Cortex of kidney (tissue), 1 donor: ENCODE results near the gene ATMIN.

Experiments
- DNase-seq: peaks from one replicate; lab custom pipeline; 2025; lab: John Stamatoyannopoulos, UW

Gene ATMIN

DNA sequence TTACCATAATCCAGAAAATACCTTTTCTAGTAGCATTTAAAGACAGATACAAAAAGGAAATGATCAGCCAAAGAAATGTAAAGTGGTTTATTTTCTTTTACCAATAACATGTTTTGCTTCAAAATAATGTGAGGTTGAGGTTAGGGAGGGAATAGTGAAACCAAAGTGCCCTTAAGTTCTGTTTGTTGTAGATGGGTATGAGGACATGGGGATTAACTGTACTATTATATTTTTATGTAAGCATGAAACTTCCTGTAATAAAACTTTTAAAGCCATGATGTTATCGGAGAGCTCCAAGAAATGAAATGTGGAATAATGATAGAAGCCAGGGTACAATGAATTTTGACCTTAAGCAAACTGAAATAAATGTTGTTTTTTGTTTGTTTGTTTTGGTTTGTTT is 31.5 kb downstream of the ATMIN start:
- no peak for DNase-seq

DNA sequence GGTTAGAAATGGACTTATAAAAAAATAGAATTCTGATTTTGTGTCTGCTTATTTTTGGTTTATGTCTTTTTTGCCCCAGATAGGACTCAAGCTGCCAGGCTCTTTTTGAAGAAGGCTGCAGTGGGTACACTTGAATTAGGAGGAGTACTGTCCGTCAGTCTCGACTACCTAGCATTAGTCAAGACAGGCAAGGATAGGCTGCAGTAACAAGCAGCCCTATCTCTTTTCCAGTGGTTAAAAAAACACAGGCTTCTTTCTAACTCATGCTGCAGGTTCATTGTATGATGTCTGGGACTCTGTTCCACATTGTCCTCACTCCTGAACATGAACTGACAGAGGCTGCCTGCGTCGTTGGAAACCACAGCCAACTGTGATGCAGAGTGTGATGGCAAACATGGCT is 33.4 kb downstream of the ATMIN start:
- no peak for DNase-seq

DNA sequence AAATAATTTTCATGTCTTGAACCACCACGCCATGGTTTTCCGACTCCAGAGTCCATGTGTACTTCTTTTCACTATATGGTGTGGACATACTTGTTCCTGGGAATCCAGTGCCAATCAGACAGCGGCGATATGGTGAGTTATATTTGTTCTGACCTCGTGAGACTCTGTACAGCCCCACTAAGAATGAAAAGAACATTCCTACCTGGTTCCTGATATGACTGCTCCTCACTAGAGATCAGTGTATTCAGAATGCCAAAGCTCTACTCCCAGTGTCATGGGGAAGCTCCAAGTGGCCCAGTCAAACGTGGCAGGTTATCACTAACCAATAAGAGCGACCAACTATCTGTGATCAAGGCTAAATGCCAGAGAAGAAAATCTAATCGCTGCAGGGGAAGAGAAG is 35.3 kb downstream of the ATMIN start:
- DNase-seq = no peak

DNA sequence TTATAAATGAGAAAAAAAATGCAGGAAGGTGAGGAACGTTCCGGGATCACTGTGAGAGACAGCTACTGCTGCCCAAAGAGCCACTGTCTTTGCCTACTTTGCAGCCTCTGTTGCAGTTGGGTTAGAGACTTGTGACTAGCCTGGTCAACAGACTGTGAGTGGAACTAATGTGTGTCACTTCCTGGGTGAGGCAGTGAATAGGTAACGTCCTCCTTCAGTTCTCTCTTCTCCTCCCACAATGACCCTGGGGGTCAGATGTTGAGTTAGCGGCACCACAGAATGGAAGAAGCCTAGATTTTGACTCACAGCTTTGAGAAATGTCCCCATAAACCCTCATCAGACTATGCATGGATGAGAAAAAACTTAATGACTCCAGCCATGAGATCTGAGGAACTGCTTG is 36.2 kb downstream of the ATMIN start:
- DNase-seq = no peak

DNA sequence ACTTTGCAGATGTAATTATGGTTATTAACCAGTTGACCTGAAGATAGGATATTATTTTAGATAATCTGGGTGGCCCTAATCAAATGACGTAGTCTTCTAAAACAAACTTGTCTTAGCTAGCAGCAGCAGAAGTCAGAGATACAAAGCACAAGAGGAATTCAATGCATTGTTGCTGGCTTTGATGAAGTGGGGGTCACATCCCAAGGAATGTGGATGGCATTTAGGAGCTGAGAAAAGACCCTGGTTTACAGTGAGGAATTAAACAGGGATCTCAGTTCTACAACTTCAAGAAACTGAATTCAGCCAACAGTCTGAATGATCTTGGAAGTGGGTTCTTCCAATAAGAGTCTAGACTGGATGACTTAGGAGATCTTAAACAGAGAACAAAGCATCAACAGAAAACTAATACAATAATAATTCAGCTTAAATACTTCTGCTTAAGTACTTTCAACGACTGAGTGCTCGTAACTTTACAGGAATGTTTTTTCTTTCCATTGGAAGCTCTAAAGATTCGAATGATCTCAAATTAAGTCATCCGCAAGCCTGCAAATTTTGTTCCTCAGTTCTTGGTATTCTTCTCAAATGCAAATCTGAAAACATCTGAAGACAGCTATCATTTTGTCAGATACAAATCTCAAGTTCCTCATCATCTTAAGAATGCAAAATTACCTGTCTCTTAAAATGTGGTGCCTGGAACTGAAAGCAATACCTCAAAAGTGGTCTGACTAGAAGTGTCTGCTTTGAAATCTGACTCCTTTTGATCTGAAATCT is 38.1 kb downstream of the ATMIN start:
- DNase-seq = no peak

DNA sequence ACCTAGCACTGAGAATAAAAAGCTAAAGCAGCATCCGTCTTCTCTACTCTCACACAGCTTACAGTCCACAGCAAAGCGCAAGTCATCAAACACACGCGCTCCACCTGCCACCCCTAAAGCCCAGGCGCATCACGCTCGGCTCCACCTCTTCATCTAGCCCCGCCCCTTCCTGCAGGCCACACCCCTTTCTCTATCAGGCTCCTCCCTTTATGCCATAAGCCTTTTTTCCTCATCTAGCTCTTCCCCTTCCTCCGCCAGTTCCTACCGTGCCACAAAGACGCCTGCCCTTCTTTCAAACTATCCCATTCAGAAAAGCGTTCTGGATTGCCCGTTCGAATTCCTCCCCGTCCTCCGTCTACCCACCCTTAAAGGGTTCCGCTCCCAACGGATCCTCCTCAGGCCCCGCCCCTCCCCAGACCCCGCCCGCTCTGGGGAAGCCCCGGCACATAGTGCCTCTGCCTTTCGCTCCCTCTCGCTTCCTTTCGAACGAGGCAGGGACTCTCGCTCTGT is 41.0 kb downstream of the ATMIN start:
- no peak for DNase-seq

DNA sequence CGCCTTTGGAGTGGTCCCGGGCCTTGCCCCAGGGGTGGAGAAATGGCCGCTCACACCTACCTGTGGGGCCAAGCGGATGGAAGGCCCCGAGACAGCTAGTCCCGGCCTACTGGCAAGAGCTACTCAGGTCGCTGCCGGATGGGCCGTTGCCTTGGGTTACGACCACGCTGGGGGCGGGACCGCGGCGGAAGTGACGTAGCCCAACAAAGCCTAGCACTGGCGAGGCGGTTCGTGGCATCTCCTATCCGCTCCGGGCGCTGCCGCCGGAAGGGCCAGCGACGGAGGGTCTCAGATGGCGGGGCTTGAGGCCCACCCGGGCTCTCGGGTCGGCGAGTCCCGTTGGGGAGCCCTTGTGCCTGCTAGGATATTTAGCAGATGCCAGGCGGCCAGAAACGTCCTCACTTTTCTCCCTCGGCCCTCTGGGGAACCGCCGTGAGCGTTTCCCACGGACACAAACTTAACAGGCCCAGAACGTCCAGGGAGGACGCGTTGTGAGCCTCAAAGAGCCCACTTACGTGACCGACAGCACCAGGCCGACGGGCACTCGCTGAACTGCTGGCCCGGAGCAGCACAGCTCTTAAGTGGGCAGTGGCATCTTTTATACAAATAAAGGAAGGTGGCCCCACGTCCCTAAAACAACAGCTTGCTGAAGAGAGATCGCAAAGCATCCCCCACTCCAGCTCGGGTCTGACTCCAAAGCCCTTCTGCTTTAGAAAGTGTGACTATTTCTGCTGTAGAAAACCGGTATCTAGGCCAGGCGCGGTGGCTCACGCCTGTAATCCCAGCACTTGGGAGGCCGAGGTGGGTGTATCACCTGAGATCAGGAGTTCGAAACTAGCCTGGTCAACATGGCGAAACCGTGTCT is 41.7 kb downstream of the ATMIN start, which contains the start of gene C16orf46:
Gene C16orf46, minus strand, starts transcription at position 163 of the 865 bp plus-strand sequence. CDS start 13,283 bp downstream, outside the sequence.
- DNase-seq = peak; percentile 52

DNA sequence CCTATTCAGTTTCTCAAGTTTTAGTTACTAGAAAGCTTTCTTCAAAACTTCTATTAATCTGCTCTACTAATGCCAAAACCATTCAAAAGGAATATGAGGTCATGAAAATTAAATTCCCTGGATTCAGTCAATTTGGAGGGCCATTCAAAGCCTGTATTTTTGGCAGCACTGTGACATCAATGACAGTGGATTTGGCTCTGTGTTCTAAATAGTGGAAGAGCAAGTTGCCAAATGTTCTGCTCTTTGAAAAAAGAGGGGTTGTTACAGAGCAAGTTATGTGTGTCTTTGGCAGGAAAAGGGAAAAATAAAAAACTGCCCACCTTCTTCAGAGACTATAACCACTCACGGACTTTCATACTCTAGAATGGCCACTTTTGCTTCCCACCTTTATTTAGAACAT is 44.6 kb downstream of the ATMIN start:
- DNase-seq = no peak

DNA sequence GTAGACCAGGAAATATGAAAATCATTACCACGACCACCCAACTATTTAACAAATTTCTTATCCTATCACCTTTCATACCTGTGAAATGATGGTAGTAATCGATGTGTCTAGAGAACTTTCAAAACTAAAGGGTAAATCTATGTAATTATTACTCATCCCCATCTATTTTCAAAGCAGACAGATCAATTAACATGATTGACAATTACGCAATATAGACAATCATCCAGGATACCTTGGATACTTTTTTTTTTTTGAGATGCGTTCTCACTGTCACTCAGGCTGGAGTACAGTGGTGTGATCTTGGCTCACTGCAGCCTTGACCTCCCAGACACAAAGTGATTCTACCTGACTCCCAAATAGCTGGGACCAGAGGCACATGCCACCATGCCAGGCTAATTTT is 45.4 kb downstream of the ATMIN start:
- no peak for DNase-seq

DNA sequence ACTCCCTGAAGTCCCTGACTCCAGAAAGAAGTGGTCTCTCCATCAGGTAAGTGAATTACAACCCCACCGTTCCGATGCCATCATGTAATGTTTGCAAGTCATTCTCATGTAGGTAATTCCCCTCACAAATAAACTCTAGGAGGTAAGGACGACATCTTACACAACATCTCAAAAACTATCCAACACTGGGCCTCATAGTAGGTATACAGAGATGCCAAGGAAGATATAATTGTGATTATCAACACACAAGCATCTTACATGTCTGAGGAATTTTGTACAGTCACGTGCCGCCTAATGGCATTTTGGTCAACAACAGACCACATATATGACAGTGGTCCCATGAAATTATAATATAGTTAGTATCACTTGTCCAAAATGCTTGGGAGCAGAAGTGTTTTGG is 53.2 kb downstream of the ATMIN start:
- no peak for DNase-seq

DNA sequence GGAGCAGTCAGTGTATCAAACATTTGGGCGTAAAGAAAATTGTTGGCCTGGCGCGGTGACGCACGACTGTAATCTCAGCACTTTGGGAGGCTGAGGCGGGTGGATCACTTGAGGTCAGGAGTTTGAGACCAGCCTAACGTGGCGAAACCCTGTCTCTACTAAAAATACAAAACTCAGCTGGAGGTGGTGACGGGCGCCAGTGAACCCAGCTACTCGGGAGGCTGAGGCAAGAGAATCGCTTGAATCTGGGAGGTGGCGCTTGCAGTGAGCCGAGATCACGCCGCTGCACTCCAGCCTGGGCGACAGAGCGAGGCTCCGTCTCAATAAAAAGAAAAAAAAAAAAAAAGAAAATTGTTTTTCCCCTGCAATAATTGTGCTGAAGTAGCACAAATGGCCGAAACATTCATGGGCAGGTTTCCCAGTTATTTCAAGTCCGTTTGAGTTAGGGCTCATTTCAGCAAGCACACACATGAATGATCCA is 59.2 kb downstream of the ATMIN start:
- no peak for DNase-seq

DNA sequence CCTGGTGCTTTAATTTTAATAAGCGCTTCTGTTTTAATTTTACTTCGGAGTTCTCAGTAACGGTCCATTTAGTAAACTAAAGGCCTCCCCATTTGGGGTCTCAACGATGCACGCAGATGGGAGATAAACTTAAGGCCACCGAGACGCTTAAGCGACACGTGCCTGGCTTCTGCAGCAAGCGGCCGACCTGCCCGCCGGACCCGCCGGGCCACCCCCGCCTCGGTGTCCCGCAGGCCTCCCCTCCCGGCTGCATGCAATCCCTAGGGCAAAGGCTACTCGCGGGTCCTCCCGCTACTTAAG is 60.0 kb downstream of the ATMIN start:
- no peak for DNase-seq

DNA sequence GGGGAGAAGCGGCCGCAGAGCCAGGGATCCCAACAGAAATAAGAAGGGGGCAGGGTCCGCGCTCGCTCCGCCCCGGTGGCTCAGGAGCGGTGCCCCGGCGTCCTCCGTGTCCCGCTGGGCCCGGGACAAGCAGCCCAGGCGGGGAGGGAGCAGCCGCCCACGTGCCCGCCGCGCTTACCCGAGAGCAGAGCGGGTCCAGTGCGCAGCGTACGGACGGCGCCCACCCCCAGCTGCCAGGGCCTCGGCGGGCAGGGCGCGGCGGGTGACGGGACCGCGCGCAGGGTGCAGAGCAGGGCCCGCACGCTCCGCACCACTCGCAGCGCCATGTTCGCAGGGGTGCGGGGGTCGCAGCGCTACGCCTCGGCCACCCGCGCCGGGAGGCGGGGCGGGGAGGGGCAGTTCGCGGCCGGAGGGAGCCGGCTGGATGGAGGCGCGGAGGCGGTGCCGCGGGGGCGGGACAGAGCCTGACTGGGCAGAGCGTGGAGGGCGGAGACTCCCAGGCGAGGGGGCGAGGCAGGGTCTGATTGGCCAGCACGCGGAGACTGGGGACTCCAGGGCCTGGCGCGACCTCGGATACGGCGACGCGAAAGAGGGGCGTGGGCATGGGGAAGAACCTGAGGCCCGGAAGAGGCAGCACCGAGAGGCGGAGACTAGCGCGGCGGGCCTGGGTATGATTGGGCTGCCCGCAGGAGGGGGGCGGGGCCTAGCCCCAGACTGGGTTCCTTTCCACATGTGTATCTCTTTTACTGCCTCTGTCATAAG is 60.5 kb downstream of the ATMIN start, which contains the start of gene GCSH:
Gene GCSH, minus strand, starts transcription at position 443 of the 762 bp plus-strand sequence. Its CDS starts 117 bp downstream, at position 326.
- DNase-seq = peak; percentile 84

DNA sequence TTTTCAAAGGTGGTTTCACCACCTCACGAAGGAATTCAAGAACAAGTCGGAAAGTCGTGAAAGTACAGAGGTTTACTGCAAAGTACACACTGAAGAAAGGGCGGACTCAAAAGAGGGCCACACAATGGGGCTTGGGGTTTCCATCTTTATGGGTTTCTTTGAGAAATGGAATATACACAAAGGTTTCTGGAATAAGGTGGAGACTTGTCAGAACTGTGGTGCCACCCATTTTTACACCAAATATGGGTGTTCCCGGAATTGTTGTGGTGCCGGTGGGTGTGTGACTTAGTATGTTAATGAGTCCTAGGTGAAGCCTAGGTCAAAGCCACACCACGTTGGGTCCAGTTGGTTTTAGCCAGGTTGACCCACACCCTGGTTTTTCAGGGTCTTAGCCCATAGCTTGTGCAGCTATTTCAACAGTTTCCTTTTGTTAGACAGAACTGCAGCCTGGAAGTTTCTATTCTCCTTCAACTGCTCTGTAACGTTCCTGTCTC is 61.1 kb downstream of the ATMIN start:
- no peak for DNase-seq
